Upper lobe of left lung (tissue), 4 donors: ENCODE data around the gene NATD1.

Source experiments
- CTCF ChIP-seq, 6 experiments: fragments of 450-650 bp in 4 of 6; fragments of 200-600 bp in 2 of 6; sonication (generic) in 2 of 6; IDR thresholded peaks; one replicate each; pipeline ENCODE4 v1.5.1; 2016 to 2019; ENCODE audit warnings: antibody characterized with exemption in 6 of 6
- EP300 ChIP-seq, 4 donors: sonication (generic); formaldehyde crosslinking; IDR thresholded peaks; one replicate each; pipeline ENCODE4 v1.5.1; 2017; ENCODE audit warnings: antibody characterized with exemption in 4 of 4, control low read depth in 2 of 4
- POLR2A ChIP-seq, 4 donors: fragments of 450-650 bp; IDR thresholded peaks; one replicate each; pipeline ENCODE4 v1.5.1; 2016 to 2017; ENCODE audit warnings: antibody characterized with exemption in 4 of 4, mild to moderate bottlenecking in 2 of 4

GRCh38 chr17:21191698-21192097, 61.5 kb downstream of the NATD1 start:
- TF ChIP-seq POLR2A (IDR thresholded peaks at IDR 0.05) (no peak), EP300 (IDR thresholded peaks at IDR 0.05) (no peak), CTCF (IDR thresholded peaks at IDR 0.05) (no peak)
